Measurements from ENCODE around the gene ABCF1.

ABCF1 gene

DNA sequence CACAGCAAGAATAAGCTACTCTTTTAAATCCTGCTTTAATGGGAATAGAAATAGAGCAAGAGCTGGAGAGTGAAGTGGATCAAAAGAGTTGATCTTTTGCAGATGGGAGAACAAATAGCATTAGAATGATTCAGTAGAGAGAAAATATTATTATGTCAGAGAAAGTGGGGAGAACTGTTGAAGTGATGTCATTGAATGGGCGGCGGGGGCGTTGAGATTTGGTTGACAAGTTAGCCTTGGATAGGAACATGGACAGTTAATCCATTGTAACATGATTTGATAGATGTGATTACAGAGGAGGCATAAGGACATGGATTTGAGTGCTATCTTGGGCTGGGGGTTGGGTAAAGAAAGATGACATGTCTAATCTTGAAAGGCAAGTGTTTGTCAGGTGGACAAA is 64.6 kb downstream of the ABCF1 start:
- DNase-seq: no peak

DNA sequence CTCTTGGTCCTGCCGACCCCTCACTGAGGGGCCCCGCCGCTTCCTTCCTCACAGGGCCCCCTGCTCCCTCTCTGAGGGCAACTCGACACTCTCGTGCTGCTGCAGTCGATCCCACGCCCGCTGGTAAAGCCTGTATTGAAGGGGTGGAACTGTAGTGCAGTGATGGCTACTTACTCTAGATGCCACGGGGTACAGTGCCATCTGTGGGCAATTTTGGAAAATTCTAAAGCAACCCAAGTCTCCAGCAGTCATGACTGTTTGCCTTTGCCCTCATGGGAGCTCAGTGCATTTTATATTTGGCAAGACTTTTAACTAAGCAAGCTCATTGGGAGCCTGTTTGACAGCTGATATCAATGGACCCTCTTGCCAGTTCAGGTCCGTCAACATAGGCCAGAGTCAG is 69.2 kb downstream of the ABCF1 start:
- DNase-seq: no peak

DNA sequence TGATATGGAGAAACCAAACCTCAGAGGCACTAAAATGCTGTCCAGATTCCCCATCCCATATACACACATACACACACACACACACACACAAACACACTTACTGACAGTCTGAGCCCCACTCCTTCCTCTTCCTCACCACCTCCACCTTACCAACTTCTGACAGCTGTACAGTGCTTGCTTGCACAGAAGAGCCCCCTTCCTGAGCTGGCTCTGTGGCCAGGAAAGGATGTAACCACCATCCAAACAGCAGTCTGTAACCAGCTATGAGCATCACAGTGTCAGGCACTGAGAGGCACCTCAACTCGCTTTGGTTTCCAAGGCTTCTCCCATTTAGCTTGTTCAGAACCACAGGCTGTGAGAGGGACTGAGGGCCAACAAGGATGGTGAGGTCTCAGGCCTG is 69.8 kb downstream of the ABCF1 start:
- DNase-seq: no peak
